ENCODE data around the gene ASPSCR1. TPM values are rescaled to one million over a fixed set of nuclear protein-coding genes. Genes with fewer than 3 reads are reported as not detected.

Gene ASPSCR1
- total and polyA plus RNA-seq, 4 donors = 15.0 to 108 (median 30.4) TPM

DNA sequence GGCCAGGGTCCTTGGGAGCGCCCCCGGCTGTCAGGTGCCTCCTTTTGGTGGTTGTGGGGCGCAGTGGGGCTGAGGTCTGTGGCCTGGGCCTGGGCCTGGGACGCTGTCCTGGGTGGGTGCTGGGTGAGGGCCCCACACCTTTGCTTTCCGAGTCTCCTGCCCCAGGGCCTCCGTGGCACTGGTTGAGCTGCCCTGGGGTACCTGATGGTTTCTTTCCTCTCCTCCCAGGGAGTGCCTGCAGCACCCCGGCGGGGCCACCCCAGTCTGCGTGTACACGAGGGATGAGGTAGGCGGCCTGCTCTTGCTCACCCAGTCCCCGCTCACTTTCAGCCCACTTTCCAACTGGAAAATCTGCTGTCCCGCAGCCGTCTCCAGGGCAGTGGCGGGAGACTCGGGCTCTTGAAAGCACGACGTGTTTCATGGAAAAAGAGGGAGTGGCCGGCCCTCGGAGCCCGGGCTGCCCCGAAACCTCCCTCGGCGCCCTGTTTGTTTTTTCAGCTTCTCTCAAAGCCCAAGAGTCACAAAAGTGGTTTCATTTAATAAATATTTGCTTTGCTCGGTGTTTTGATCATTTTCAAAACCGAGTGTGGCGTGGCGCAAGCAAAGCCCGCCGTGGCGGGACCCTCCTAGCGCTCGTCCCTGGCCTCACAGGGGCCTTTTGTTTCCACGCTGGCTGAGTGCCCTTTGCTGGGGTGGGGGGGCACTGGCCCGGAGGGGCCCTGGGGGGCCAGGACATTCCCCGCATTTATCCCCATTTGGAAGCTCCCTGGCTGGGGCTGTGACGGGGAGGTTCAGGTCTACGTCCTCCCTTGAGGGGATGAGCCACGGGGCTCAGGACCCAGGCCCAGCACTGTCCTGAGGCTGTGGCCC lies 17.4 kb downstream of the ASPSCR1 start:
- ATAC-seq (ENCODE audit: low FRiP score) (no peak), DNase-seq (no peak)
- intact Hi-C loops (cut with DNase I) = no loop called here
- Histone ChIP-seq H3K27me3 (ENCODE audit: control insufficient read depth in 1 of 2, insufficient read depth in 2 of 2, low read length in 1 of 2) (no peaks in the 10 kb centered on the region), H3K27ac (ENCODE audit: low read depth in 1 of 2, low read length in 2 of 2) (no peak overlapping the region), H3K4me1 (ENCODE audit: control insufficient read depth in 1 of 2, insufficient read depth in 2 of 2, low read length in 2 of 2) (no peaks in the 10 kb centered on the region), H3K9me3 (ENCODE audit: control insufficient read depth, low read length) (no peaks in the 10 kb centered on the region), H3K36me3 (ENCODE audit: control insufficient read depth in 1 of 2, insufficient read depth in 2 of 2, low read length in 1 of 2) (no peaks in the 10 kb centered on the region), H3K4me3 (ENCODE audit: low read length in 2 of 2) (no peak overlapping the region)
- 93 to 94% methylated on average over 39 of the region's 39 CpGs for WGBS, 2 donors

DNA sequence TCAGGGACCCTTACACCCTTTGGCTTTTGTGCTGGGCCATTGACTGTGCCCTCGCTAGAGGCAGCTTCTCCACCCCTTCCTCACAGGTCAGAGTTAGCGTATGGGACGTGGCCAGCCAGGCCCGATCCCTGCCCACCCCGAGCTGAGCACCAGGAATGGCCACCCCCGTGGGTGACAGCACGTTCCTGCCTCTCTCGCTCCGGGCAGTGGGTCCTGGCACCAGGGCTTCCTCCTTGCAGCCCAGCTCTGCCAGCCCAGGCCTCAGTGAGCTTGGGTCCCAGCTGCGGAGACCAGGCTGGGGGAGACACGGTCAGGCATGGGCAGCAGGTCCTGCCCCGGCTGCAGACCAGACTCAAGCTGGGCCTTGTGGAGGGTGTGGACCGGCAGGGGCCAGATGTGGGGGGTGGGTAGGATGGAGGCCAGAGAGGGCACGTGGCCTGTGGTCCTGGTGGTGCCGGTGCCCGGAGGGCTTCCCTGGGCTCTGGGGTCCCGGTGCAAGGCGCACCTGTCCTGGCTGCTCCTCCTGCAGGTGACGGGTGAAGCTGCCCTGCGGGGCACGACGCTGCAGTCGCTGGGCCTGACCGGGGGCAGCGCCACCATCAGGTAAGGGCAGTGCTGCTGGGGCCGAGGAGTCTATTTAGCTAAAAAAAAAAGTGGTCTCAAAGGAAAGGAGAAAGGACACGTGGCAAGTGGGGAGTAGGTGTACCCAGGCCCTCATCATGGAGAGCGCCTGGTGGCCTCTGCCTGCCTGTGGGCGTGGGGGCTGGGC lies 18.2 kb downstream of the ASPSCR1 start:
- ATAC-seq (ENCODE audit: low FRiP score) (no peak), DNase-seq (peak in 1 of 2 donors; percentile 46)
- H3K36me3 ChIP-seq (ENCODE audit: control insufficient read depth in 1 of 2, insufficient read depth in 2 of 2, low read length in 1 of 2) = no peaks in the 10 kb centered on the region
- H3K4me3 ChIP-seq (ENCODE audit: low read length in 2 of 2) = no peak overlapping the region
- no peak overlapping the region for H3K27ac ChIP-seq (ENCODE audit: low read depth in 1 of 2, low read length in 2 of 2)
- no peaks in the 10 kb centered on the region for H3K9me3 ChIP-seq (ENCODE audit: control insufficient read depth, low read length)
- no peaks in the 10 kb centered on the region for H3K27me3 ChIP-seq (ENCODE audit: control insufficient read depth in 1 of 2, insufficient read depth in 2 of 2, low read length in 1 of 2)
- intact Hi-C loops (cut with DNase I) = no loop called here
- no peaks in the 10 kb centered on the region for H3K4me1 ChIP-seq (ENCODE audit: control insufficient read depth in 1 of 2, insufficient read depth in 2 of 2, low read length in 2 of 2)
- 94 to 96% methylated on average over 29 of the region's 29 CpGs for WGBS, 2 donors

DNA sequence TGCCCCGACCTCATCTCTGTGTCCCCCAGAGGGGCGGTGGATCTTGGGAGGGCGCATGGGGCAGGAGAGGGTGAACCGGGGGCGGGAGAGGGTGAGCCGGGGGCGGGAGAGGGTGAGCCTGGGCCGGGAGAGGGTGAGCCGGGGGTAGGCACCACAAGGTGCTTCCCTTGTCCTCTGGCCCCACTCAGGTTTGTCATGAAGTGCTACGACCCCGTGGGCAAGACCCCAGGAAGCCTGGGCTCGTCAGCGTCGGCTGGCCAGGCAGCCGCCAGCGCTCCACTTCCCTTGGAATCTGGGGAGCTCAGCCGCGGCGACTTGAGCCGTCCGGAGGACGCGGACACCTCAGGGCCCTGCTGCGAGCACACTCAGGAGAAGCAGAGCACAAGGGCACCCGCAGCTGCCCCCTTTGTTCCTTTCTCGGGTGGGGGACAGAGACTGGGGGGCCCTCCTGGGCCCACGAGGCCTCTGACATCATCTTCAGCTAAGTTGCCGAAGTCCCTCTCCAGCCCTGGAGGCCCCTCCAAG lies 18.9 kb downstream of the ASPSCR1 start:
- DNase-seq (peak in 1 of 2 donors; percentile 45), ATAC-seq (ENCODE audit: low FRiP score) (no peak)
- Histone ChIP-seq H3K4me3 (ENCODE audit: low read length in 2 of 2) (no peak overlapping the region), H3K9me3 (ENCODE audit: control insufficient read depth, low read length) (no peaks in the 10 kb centered on the region), H3K4me1 (ENCODE audit: control insufficient read depth in 1 of 2, insufficient read depth in 2 of 2, low read length in 2 of 2) (no peaks in the 10 kb centered on the region), H3K36me3 (ENCODE audit: control insufficient read depth in 1 of 2, insufficient read depth in 2 of 2, low read length in 1 of 2) (no peaks in the 10 kb centered on the region), H3K27me3 (ENCODE audit: control insufficient read depth in 1 of 2, insufficient read depth in 2 of 2, low read length in 1 of 2) (no peaks in the 10 kb centered on the region), H3K27ac (ENCODE audit: low read depth in 1 of 2, low read length in 2 of 2) (no peak overlapping the region)
- intact Hi-C loops (cut with DNase I) = no loop called here
- WGBS, 2 donors = 95 to 96% methylated on average over 27 to 28 of the region's 28 CpGs

DNA sequence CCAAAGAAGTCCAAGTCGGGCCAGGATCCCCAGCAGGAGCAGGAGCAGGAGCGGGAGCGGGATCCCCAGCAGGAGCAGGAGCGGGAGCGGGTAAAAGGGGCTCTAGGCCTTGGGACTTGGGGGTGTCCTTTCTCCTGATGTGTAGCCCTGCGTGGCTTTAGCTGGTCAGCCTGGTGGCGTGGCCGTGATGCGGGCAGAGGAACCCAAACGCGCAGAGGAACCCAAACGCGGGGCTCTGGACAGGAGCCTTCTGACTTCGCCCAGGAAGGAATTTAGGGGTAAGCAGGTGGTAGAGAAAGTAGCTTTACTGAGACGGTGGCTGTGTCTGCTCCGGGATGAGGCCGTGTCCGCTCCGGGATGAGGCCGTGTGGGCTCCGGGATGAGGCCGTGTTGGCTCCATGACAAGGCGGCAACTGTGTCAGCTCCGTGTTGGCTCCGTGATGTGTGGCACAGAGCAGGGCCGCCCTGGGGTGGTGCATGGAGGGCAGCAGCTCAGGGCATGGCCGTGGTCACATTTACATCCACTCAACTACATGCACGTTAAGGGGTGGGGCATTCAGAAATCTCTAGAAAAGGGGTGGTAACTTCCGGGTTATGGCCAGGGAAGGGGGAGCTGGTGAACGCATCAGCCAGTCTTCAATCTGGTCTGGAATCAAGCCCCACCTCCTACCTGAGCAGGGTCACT lies 19.5 kb downstream of the ASPSCR1 start:
- no peaks in the 10 kb centered on the region for H3K4me1 ChIP-seq (ENCODE audit: control insufficient read depth in 1 of 2, insufficient read depth in 2 of 2, low read length in 2 of 2)
- intact Hi-C loops (cut with DNase I) = no loop called here
- H3K4me3 ChIP-seq (ENCODE audit: low read length in 2 of 2) = no peak overlapping the region
- H3K27ac ChIP-seq (ENCODE audit: low read depth in 1 of 2, low read length in 2 of 2) = no peak overlapping the region
- no peaks in the 10 kb centered on the region for H3K36me3 ChIP-seq (ENCODE audit: control insufficient read depth in 1 of 2, insufficient read depth in 2 of 2, low read length in 1 of 2)
- no peaks in the 10 kb centered on the region for H3K27me3 ChIP-seq (ENCODE audit: control insufficient read depth in 1 of 2, insufficient read depth in 2 of 2, low read length in 1 of 2)
- ATAC-seq (ENCODE audit: low FRiP score) (no peak), DNase-seq (peak in 1 of 2 donors; percentile 48)
- H3K9me3 ChIP-seq (ENCODE audit: control insufficient read depth, low read length) = no peaks in the 10 kb centered on the region
- WGBS, 2 donors = 95 to 96% methylated on average over 30 of the region's 30 CpGs

DNA sequence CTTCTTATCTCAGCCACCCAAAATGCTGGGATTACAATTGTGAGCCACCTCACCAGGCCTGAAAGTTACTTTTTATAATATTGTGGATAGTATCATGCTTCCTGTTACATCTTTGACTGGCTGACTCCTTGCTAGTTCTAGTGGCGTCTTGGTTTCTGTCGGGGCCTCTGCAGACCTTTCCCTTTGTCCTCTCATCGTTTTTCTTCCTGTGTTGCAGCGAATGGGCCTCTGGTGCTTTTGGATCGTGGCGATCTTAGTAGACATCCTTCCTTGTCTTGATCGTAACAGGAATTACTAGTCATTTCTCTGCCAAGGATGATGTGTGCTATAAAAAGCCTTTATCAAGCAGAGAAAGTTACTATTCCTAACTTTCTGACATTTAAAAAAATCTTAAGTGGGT lies 20.8 kb downstream of the ASPSCR1 start:
- no peak for ATAC-seq (ENCODE audit: low FRiP score)
- H3K9me3 ChIP-seq (ENCODE audit: control insufficient read depth, low read length) = no peaks in the 10 kb centered on the region
- 91 to 96% methylated on average over 7 of the region's 7 CpGs for WGBS, 2 donors
- DNase-seq = no peak
- H3K36me3 ChIP-seq (ENCODE audit: control insufficient read depth in 1 of 2, insufficient read depth in 2 of 2, low read length in 1 of 2) = no peaks in the 10 kb centered on the region
- H3K4me3 ChIP-seq (ENCODE audit: low read length in 2 of 2) = no peak overlapping the region
- H3K27me3 ChIP-seq (ENCODE audit: control insufficient read depth in 1 of 2, insufficient read depth in 2 of 2, low read length in 1 of 2) = no peaks in the 10 kb centered on the region
- intact Hi-C loops (cut with DNase I) = no loop called here
- H3K4me1 ChIP-seq (ENCODE audit: control insufficient read depth in 1 of 2, insufficient read depth in 2 of 2, low read length in 2 of 2) = no peaks in the 10 kb centered on the region
- no peak overlapping the region for H3K27ac ChIP-seq (ENCODE audit: low read depth in 1 of 2, low read length in 2 of 2)

DNA sequence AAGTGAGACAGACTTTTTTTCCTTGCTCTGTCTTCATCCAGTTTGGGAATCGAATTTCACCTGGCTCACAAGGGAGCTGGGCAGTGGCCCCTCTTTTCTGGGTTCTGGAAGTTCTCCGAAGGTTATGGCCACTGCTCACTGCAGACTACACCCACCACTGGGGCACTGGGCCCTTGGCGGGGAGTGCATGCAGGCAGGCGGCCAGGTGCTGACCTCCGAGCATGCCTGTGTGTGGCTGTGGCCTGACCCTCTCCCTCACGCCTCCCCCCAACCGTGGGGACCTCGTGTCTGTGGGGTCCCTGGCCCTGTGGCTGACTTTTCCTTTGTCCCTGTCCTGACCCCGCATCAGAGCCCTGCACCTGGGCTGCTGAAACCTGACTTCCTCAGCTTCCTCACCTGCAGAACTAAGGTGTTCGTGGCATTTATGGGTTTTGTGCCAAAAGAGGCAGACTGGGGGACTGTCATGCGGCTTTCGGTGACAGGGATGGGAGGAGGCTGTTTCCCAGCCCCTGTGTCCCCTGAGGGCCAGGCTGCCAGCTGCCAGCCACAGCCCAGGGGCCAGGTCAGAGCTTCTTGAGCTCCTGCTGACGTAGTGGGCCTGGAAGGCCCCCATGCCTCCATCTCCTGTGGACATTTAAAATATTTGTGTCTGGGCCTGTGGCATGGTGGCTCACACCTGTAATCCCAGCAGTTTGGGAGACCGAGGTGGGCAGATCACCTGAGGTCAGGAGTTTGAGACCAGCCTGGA lies 21.4 kb downstream of the ASPSCR1 start:
- WGBS, 2 donors = 92 to 93% methylated on average over 14 of the region's 14 CpGs
- Histone ChIP-seq H3K36me3 (ENCODE audit: control insufficient read depth in 1 of 2, insufficient read depth in 2 of 2, low read length in 1 of 2) (no peaks in the 10 kb centered on the region), H3K27me3 (ENCODE audit: control insufficient read depth in 1 of 2, insufficient read depth in 2 of 2, low read length in 1 of 2) (no peaks in the 10 kb centered on the region), H3K27ac (ENCODE audit: low read depth in 1 of 2, low read length in 2 of 2) (no peak overlapping the region), H3K4me1 (ENCODE audit: control insufficient read depth in 1 of 2, insufficient read depth in 2 of 2, low read length in 2 of 2) (no peaks in the 10 kb centered on the region), H3K9me3 (ENCODE audit: control insufficient read depth, low read length) (no peaks in the 10 kb centered on the region), H3K4me3 (ENCODE audit: low read length in 2 of 2) (no peak overlapping the region)
- ATAC-seq (ENCODE audit: low FRiP score) = no peak
- DNase-seq = peak in 1 of 2 donors; percentile 41
- intact Hi-C loops (cut with DNase I) = no loop called here

DNA sequence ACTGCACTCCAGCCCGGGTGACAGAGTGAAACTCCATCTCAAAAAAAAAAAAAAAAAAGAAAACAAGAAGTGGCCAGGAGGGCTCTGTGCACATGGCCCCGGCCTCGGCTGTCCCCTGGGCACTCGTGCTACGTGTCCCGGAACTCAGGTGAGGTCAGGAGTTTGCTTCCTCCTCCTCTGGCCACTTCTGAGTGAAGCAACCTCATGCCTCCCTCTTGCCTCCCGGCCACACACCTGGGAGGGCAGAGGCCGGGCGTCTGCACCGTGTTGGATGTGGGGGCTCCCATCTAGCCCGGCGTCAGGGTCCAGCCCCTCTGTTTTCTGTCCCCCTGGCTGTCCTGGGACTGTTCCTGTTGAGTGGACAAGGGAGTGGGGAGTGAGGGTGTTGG lies 22.2 kb downstream of the ASPSCR1 start:
- 94% methylated on average over 11 to 12 of the region's 12 CpGs for WGBS, 2 donors
- no peaks in the 10 kb centered on the region for H3K9me3 ChIP-seq (ENCODE audit: control insufficient read depth, low read length)
- no peak overlapping the region for H3K4me3 ChIP-seq (ENCODE audit: low read length in 2 of 2)
- no peak for ATAC-seq (ENCODE audit: low FRiP score)
- H3K27me3 ChIP-seq (ENCODE audit: control insufficient read depth in 1 of 2, insufficient read depth in 2 of 2, low read length in 1 of 2) = no peaks in the 10 kb centered on the region
- no peak for DNase-seq
- no peaks in the 10 kb centered on the region for H3K36me3 ChIP-seq (ENCODE audit: control insufficient read depth in 1 of 2, insufficient read depth in 2 of 2, low read length in 1 of 2)
- no peak overlapping the region for H3K27ac ChIP-seq (ENCODE audit: low read depth in 1 of 2, low read length in 2 of 2)
- intact Hi-C loops (cut with DNase I) = no loop called here
- H3K4me1 ChIP-seq (ENCODE audit: control insufficient read depth in 1 of 2, insufficient read depth in 2 of 2, low read length in 2 of 2) = no peaks in the 10 kb centered on the region

All from aorta (tissue), 5 donors.